ENCODE data around the gene OR10G2. TPM values are rescaled to one million over a fixed set of nuclear protein-coding genes. Genes with fewer than 3 reads are reported as not detected.
"Not testable (repeated sequence)": the region's sequence is repeated elsewhere in the genome, so short reads cannot be mapped to it uniquely, and the experiment has no call there.

Gene OR10G2
- total and polyA plus RNA-seq, 12 donors, result not detected

DNA sequence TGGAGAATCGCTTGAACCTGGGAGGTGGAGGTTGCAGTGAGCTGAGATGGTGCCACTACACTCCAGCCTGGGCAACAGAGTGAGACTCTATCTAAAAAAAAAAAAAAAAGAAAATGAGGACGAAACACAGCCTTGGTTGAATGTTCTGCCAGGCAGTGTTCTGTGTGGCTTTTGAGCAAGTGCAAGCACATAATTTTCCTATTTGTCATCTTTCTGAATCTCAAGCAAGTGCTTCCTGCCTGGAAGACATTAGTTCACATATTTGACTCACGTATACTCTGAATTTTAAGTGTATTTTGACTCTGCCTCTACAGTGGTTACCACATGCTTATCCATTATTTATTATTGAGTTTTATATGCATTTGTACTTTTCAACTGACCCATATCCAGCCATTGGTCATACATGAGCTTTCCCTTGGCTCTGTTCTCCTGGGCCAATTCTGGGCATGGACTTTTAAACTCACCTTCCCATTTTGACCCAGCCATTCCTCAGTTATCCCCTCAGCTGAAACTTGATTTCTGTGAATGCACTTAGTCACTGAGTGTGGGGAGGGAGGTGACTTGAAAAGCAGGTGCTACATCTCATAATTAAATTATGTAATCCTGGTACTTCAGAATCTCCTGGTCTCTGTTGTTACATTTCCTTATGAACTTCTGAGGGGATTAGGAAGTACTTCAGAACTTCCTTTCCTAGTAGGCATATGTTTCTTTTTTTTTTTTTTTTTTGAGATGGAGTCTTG, 8.1 kb downstream of the OR10G2 start:
- no peaks in the 10 kb centered on the region for H3K4me1 ChIP-seq (replicated peaks in 1 of 2)
- no peak overlapping the region for H3K27ac ChIP-seq
- H3K27me3 ChIP-seq, result no peaks in the 10 kb centered on the region
- no peak for TF ChIP-seq POLR2A (IDR thresholded peaks at IDR 0.05)
- no peak for TF ChIP-seq CTCF (IDR thresholded peaks at IDR 0.05)
- intact Hi-C loops (cut with DNase I), result no loop called here
- no peak overlapping the region for H3K4me3 ChIP-seq
- no peaks in the 10 kb centered on the region for H3K9me3 ChIP-seq (replicated peaks in 1 of 3)
- WGBS, 4 donors, result 53 to 67% (median 57%) methylated on average over 3 of the region's 3 CpGs
- no peaks in the 10 kb centered on the region for H3K36me3 ChIP-seq (replicated peaks in 1 of 2)
- DNase-seq, result no peak

- no peak for TF ChIP-seq CTCF (IDR thresholded peaks at IDR 0.05)
- TF ChIP-seq POLR2A (IDR thresholded peaks at IDR 0.05), result no peak
- no peak overlapping the region for H3K4me3 ChIP-seq
- 67 to 78% (median 69%) methylated on average over 6 to 8 of the region's 8 CpGs for WGBS, 4 donors
These were observed 17.1 kb downstream of the OR10G2 start for GRCh38 chr14:21617614-21618013.

GRCh38 chr14:21614240-21614639, 20.5 kb downstream of the OR10G2 start:
- H3K4me3 ChIP-seq, result no peak overlapping the region
- H3K27me3 ChIP-seq, result no peaks in the 10 kb centered on the region
- no peak for DNase-seq
- no peak overlapping the region for H3K27ac ChIP-seq
- WGBS, 4 donors, result 37 to 70% (median 51%) methylated on average over 1 of the region's 1 CpG
- no peaks in the 10 kb centered on the region for H3K36me3 ChIP-seq (replicated peaks in 1 of 2)
- intact Hi-C loops (cut with DNase I), result no loop called here
- H3K9me3 ChIP-seq (replicated peaks in 1 of 3), result no peaks in the 10 kb centered on the region
- no peak for TF ChIP-seq CTCF (IDR thresholded peaks at IDR 0.05)
- TF ChIP-seq POLR2A (IDR thresholded peaks at IDR 0.05), result no peak
- no peaks in the 10 kb centered on the region for H3K4me1 ChIP-seq (replicated peaks in 1 of 2)

More at GRCh38 chr14:21617614-21618013, 17.1 kb downstream of the OR10G2 start:
- H3K27ac ChIP-seq, result no peak overlapping the region
- no peaks in the 10 kb centered on the region for H3K9me3 ChIP-seq (replicated peaks in 1 of 3)
- H3K4me1 ChIP-seq (replicated peaks in 1 of 2), result no peaks in the 10 kb centered on the region
- no peak for DNase-seq
- no peaks in the 10 kb centered on the region for H3K27me3 ChIP-seq
- no peaks in the 10 kb centered on the region for H3K36me3 ChIP-seq (replicated peaks in 1 of 2)
- intact Hi-C loops (cut with DNase I), result no loop called here

DNA sequence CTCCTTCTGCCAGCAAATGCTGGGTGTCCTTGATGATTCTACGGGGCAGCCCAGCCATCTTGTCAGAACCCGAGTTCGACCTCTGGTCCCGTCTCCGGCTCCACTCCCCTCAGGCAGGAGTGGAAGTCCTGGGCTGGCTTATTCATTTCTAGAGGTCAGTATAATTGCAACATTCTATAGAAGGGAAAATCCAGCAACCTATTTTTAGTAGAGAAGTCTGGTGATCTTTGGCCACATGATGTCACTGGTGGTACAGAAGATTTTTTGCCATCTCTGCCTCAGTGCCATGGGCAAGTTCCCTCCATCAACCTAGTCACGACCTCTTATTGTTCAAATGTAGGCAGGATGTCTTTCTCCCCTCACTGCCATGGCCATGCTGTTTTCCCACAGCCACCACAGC, 22.4 kb downstream of the OR10G2 start:
- no peak for TF ChIP-seq POLR2A (IDR thresholded peaks at IDR 0.05)
- no peak for TF ChIP-seq CTCF (IDR thresholded peaks at IDR 0.05)
- WGBS, 4 donors, result 69 to 79% (median 74%) methylated on average over 6 of the region's 6 CpGs

GRCh38 chr14:21602181-21602580, 32.6 kb downstream of the OR10G2 start:
- H3K36me3 ChIP-seq (replicated peaks in 1 of 2); H3K27me3 ChIP-seq; H3K4me3 ChIP-seq; H3K4me1 ChIP-seq (replicated peaks in 1 of 2); H3K9me3 ChIP-seq (replicated peaks in 1 of 3); H3K27ac ChIP-seq; intact Hi-C loops (cut with DNase I); DNase-seq: not testable (repeated sequence)
- 63 to 88% (median 81%) methylated on average over 2 to 8 of the region's 8 CpGs for WGBS, 4 donors

More for the DNA sequence above, 22.4 kb downstream of the OR10G2 start:
- no peaks in the 10 kb centered on the region for H3K36me3 ChIP-seq (replicated peaks in 1 of 2)
- no peak for DNase-seq
- H3K4me1 ChIP-seq (replicated peaks in 1 of 2), result no peaks in the 10 kb centered on the region
- no peaks in the 10 kb centered on the region for H3K9me3 ChIP-seq (replicated peaks in 1 of 3)
- no peak overlapping the region for H3K4me3 ChIP-seq
- intact Hi-C loops (cut with DNase I), result no loop called here
- no peaks in the 10 kb centered on the region for H3K27me3 ChIP-seq
- H3K27ac ChIP-seq, result no peak overlapping the region
